ENCODE data around the gene VWA8.
"Not testable (repeated sequence)": the region's sequence is repeated elsewhere in the genome, so short reads cannot be mapped to it uniquely, and the experiment has no call there.

The VWA8 gene

GRCh38 chr13:41682001-41682400 lies 278.9 kb downstream of the VWA8 start:
- no peak for DNase-seq (ENCODE audit: low read depth)

DNA sequence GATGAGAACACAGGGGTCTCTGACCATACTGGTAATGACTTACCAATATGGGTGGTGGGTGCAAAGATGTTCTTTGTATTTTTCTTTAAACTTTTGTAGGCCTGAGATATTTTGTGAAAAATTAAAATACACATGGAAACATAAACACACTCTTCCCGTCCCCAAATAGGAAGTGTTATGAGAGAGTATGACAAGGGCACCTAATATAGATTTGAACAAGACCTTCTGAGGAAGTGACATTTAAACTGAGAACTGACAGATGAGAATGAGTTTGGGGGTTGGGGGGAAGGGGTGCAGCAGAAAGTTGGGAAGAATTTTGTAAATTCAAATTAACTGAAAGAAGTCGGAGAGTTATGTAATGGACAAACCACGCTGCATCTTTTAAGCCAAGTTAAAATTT lies 279.3 kb downstream of the VWA8 start:
- DNase-seq (ENCODE audit: low read depth) = no peak

DNA sequence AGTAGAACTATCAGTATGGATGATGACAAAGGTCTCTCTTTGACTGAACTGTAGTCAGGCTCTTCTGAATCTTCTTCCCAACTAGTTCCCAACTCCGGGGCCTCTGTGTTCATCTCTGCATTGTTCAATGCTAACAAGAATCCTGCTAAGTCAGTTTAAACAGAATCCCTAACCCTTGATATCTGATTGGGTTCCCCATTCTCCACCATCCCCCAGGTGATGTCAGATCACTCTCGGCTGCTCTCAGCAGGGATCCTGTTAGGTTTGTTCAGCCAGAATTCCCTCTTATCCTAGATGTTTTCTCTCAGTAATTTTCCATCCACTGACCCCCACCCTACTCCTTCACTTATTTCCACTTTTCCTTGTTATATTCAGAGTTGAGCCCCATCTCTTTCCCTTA lies 280.0 kb downstream of the VWA8 start:
- no peak for DNase-seq (ENCODE audit: low read depth)

DNA sequence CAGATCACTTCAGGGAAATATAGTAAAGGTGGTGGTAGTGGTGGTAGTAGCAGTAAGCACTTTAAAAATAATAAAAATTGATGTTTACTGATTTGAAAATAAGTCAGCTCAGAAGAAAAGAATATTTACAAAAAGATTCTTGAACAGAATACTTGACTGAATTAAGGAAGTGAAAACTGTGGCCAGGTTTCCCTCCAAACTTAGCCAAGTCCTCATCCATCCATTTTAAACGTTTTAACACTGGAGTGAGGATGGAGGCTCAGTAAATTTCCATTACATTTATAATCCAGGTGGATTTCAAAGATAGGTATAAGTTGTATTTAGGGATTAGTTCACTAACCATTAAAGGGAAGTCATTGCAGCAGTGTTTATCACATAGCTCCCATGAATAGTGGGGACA lies 282.1 kb downstream of the VWA8 start:
- DNase-seq (ENCODE audit: low read depth) = no peak

- no peak for DNase-seq (ENCODE audit: low read depth)
Measured at GRCh38 chr13:41678249-41678648, 282.7 kb downstream of the VWA8 start.

GRCh38 chr13:41675306-41675705 lies 285.6 kb downstream of the VWA8 start:
- no peak for DNase-seq (ENCODE audit: low read depth)

- DNase-seq (ENCODE audit: low read depth) = no peak
Measured at GRCh38 chr13:41674246-41674645, 286.7 kb downstream of the VWA8 start.

DNA sequence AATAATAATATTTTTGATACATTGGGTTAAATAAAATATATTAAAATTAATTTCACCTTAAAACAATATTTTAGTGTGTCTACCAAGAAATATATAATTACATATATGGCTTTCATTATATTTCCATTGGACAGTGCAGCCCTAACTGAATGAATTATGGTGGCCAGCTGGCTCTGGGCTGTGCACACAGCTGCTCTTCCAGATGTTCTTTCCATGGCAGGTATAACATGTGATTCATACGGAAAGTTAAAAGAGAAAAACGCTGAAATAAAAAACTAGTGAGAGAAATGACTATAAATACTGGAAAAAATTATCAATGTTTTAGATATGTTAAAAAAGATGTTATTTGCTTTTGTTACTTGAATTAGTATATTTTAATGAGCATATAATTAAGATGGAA lies 287.3 kb downstream of the VWA8 start:
- no peak for DNase-seq (ENCODE audit: low read depth)

- no peak for DNase-seq (ENCODE audit: low read depth)
Measured at GRCh38 chr13:41670873-41671443, 290.0 kb downstream of the VWA8 start.

- DNase-seq (ENCODE audit: low read depth) = peak; percentile 31
Measured at GRCh38 chr13:41668130-41668757, 292.7 kb downstream of the VWA8 start.

DNA sequence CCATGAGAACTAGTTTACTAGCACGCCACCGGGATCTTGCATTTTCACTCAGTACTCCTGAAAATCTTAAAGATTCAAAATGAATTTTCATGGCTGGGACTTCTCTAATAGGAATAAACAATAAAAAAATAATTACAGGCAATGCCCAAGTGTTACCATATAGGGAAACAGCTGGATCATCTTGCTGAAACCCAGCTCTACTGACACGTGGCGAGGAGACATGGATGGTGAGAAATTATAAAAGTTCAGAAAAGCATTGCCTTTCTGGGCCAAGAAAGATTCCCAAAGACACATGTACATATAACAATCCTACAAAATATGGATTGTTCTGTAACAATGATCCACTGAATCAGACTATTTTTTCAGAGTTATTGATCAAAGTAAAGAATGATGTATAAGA lies 294.3 kb downstream of the VWA8 start:
- DNase-seq (ENCODE audit: low read depth) = no peak

GRCh38 chr13:41660411-41660810 lies 300.5 kb downstream of the VWA8 start:
- DNase-seq (ENCODE audit: low read depth) = no peak

GRCh38 chr13:41658057-41658661 lies 302.8 kb downstream of the VWA8 start:
- DNase-seq (ENCODE audit: low read depth) = no peak

DNA sequence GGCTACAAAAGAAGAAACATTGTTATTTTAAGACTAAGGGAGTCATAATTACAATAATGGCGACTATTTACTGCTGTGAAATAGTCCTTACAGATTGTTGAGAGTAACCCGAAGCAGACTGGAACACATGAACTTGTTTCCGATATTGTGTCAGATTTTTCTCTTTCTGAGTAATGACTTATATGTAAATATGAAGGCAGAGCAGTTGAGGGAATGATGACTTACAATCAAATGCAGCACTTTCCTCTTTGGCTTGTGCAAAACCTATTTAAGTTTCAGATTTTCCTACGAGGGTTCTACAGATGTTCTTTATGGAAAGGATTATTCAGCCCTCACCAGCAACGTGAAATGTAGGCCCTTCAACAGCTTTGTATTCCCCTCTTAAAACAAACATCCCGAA lies 304.9 kb downstream of the VWA8 start:
- DNase-seq (ENCODE audit: low read depth) = no peak

- no peak for DNase-seq (ENCODE audit: low read depth)
Measured at GRCh38 chr13:41654796-41655195, 306.1 kb downstream of the VWA8 start.

DNA sequence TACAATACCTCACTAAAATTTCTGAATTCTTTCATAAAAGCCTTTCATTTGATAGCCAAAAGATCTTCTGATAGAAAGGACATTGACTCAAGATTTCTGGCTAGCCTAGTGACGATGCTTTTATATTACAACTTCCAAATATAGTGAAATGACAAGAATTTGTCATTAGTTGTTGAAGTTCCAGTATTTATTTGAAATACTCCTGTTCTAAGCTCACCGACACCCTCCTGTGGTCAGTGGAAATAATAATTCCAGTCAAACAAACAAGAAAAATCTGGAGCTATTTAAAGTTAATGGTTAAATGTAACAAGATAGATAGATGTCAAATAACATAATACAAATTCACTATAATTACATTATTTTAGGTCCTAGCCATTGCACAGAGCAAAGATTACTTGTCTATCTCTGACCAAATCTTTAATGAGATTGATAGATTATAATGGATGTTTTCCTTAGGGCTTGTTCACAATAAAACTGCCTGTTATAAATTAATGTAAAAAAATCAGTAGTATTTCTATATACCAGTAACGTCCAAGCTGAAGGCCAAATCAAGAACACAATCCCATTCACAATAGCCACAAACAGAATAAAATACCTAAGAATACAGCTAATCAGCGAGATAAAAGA lies 308.1 kb downstream of the VWA8 start:
- DNase-seq (ENCODE audit: low read depth) = no peak

GRCh38 chr13:41651413-41652058 lies 309.4 kb downstream of the VWA8 start:
- DNase-seq (ENCODE audit: low read depth) = no peak

- DNase-seq (ENCODE audit: low read depth) = no peak
Measured at GRCh38 chr13:41650706-41651105, 310.2 kb downstream of the VWA8 start.

GRCh38 chr13:41649659-41650058 lies 311.2 kb downstream of the VWA8 start:
- DNase-seq (ENCODE audit: low read depth) = no peak

DNA sequence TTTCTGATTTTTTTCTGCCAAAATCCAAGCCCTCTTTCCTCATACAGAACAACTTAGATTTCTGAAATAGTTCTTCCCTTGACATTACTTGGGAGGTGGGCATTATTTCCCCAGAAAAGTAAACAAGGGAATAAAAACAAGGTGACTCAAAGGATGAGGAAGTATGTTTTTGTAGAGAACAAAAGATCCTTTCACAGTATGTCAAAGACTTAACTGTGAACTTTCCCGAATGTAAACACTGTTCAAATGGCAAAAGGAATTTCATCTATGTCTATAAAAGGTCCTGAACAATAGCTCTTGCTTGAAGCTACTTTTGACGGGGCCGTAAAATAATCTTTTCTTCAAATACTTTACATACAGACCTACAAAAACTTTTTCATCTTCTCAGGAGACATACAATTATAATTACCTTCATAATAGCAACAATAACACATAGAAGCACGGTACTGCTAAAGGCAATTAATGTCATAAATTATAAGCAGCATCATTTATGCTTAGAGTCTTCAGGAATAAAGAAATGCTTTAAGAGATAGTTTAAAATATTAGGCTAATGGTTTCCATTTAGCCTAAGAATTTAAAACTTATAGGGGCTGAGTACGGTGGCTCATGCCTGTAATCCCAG lies 312.5 kb downstream of the VWA8 start:
- no peak for DNase-seq (ENCODE audit: low read depth)

- not testable (repeated sequence) for DNase-seq (ENCODE audit: low read depth)
Measured at GRCh38 chr13:41647699-41648313, 313.1 kb downstream of the VWA8 start.

- peak; percentile 22 for DNase-seq (ENCODE audit: low read depth)
Measured at GRCh38 chr13:41645331-41645730, 315.6 kb downstream of the VWA8 start.
